Stimulated activated CD8-positive, alpha-beta memory T cell treated with anti-CD3 and anti-CD28 coated beads, Interleukin-7, amount 100 ng/mL, for 48 hours (primary cell): ENCODE data around the gene IPO5.
"Not testable (repeated sequence)": the region's sequence is repeated elsewhere in the genome, so short reads cannot be mapped to it uniquely, and the experiment has no call there.

Experiments
- DNase-seq, 2 donors: peaks; one replicate each; pipeline ENCODE4 v3.0.0-alpha.2; 2020; ENCODE audit warnings: low read depth in 1 of 2; ENCODE audit errors: extremely low read depth in 1 of 2

Gene IPO5

DNA sequence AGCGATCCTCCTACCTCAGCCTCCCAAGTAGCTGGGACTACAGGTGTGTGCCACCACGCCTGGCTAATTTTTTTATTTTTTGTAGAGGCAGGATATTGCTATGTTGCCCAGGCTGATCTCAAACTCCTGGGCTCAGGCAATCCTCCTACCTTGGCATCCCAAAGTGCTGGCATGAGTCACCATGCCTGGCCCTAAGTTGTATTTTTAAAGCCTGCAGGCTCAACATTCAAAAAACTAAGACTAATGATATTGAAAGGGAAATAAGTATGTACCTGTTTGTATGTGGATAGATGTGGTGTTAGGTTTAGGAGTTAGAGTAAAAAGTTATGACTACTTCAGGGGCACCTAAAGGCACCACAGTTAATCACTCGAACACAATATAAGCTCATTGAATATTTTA, 5.4 kb upstream of the IPO5 start:
- DNase-seq, result no peak

GRCh38 chr13:97949316-97949715, 4.2 kb upstream of the IPO5 start:
- DNase-seq, result not testable (repeated sequence)

- DNase-seq, result no peak
Observed at GRCh38 chr13:97951376-97951775, 2.1 kb upstream of the IPO5 start.

GRCh38 chr13:97952831-97953230, 644 bp upstream of the IPO5 start:
- DNase-seq, result not testable (repeated sequence)

- no peak for DNase-seq
Observed at GRCh38 chr13:97961340-97961739, 7.9 kb downstream of the IPO5 start.

- DNase-seq, result no peak
Observed at GRCh38 chr13:97962887-97963286, 9.4 kb downstream of the IPO5 start.

- no peak for DNase-seq
Observed at GRCh38 chr13:97967226-97967625, 13.8 kb downstream of the IPO5 start.

- DNase-seq, result no peak
Observed at GRCh38 chr13:97967948-97968347, 14.5 kb downstream of the IPO5 start.

- no peak for DNase-seq
Observed at GRCh38 chr13:97971519-97971918, 18.0 kb downstream of the IPO5 start.

GRCh38 chr13:97974773-97975172, 21.3 kb downstream of the IPO5 start:
- no peak for DNase-seq

DNA sequence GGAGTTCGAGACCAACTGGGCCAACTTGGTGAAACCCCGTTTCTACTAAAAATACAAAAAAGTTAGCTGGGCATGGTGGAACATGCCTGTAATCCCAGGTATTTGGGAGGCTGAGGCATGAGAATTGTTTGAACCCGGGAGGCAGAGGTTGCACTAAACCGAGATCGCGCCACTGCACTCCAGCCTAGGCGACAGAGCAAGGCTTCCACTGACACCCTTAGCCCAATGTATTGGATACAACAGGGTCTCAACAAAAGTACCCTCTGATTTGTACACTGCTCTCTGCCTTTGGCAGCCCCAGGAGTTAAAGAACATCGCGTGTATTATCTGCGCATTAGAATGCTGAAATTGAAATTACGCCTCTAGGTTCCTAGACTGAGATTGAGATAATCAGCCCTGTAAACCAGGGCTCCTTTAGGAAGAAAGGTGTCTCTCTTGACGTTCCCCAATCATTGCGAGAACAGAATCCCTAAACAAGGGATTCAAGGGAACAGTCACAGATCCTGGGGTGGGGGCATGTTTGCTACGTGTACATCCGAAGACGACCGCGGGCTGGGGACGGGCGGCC, 21.9 kb downstream of the IPO5 start:
- no peak for DNase-seq

DNA sequence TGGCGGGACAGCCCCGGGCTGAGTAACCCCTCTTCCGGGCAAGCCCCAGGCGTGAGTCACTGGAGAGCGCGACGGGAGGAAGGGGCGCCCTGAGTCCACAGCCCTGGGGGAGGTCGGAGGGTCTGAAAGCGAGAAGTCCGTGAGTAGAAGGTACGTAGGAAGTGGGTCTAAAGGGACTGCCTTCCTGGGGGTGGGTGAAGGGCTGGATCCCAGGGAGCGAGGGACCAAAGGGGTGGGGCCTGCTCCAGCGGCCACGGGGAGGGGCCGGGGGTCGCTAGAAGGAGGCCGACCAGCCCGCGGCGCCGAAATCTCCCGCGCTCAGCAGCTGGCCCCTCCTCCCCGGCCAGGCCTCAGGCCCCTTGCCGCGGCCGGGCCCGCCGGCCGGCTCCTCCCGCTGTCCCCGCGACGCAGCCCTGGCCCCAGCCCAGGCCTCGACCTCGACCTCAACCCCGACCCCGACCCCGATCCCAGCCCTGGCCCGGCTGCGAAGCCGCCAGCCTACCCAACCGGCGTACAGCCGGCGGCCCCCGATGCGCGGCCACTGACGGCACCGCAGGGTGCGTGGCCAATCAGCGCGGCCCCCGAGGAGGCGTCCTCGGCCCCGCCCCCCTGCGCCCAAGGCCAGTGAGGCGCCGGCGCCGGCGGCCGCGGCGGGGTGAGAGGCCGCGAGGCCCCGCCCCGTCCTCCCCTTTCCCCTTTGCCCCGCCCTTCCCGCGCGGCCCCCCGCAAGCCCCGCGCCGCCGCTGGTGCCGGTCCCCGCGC, 22.6 kb downstream of the IPO5 start:
- peak; percentile 74 to 89 for DNase-seq

- no peak for DNase-seq
Observed at GRCh38 chr13:97976610-97977521, 23.4 kb downstream of the IPO5 start.

DNA sequence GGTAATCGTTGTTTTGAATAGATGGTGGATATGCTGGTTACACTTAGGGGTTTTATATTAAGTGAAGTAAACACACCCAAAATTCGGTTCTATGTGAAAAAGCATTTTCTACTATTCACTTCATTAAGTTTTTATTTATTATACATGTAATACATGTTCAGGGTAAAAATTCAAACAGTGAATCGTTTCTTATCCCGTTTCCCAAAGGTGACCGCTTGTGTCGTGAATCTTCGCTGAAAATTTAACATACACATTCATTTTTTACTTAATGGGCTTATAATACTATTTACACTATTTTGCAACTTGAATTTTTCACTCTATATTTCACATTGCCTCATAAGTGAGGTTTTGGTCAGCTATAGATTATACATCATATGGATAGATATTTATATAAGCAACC, 24.5 kb downstream of the IPO5 start:
- DNase-seq, result no peak

- no peak for DNase-seq
Observed at GRCh38 chr13:97978651-97979050, 25.2 kb downstream of the IPO5 start.

GRCh38 chr13:97979051-97979450, 25.6 kb downstream of the IPO5 start:
- DNase-seq, result no peak

GRCh38 chr13:97979556-97979955, 26.1 kb downstream of the IPO5 start:
- DNase-seq, result no peak

DNA sequence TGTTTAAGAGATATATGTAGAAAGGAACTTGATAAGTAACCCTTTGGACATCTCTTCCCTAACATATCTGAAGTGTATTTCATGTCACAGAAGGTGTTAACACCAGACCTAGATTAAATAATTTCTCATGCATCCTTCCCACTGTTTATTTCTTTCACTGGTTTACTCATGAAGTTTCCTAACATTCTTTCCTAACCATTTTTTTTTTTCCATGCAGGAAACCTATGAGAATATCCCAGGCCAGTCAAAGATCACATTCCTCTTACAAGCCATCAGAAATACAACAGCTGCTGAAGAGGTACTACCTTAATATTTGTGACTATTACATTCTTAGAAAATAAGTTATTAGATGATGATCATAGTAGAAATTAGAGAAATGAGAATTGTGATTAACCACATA, 28.8 kb downstream of the IPO5 start:
- DNase-seq, result no peak

- DNase-seq, result no peak
Observed at GRCh38 chr13:97986835-97987234, 33.4 kb downstream of the IPO5 start.

- no peak for DNase-seq
Observed at GRCh38 chr13:97999653-98000052, 46.2 kb downstream of the IPO5 start.

DNA sequence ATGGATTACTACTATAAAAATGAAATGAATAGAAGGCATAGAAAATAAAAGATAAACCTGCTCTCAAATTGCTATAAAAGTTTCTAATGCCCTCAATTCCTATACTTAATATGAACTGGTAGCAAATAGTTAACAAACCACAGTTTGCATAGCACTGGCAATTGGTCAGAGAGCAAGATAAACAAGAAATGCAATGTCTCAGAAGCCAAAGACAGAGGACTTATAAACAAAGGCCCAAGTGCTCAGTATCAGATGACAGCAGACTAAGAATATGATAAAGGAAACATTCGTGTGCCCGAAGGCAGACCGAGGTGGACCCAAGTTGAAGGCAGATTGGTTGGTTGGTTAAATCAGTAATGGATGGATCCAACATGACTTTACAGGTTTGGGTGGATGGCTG, 50.6 kb downstream of the IPO5 start:
- no peak for DNase-seq

DNA sequence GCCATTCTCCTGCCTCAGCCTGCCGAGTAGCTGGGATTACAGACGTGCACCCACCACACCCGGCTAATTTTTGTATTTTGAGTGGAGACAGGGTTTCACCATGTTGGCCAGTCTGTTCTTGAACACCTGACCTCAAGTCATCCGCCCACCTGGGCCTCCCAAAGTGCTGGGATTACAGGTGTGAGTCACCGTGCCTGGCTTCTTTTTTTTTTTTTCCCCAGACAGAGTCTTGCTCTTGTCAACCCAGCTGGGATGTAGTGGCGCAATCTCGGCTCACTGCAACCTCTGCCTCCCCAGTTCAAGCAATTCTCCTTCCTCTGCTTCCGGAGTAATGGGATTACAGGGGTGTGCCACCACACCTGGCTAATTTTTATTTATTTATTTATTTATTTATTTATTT, 51.5 kb downstream of the IPO5 start:
- not testable (repeated sequence) for DNase-seq
